CD4-positive, alpha-beta T cell treated with Interleukin-15 for 1 hour (primary cell): ENCODE results near the gene CRTC3.

Experiments used
- DNase-seq: peaks from one replicate; pipeline ENCODE4 v3.0.0-alpha.2; 2020

The CRTC3 gene

GRCh38 chr15:90564051-90564450 is 34.3 kb downstream of the CRTC3 start:
- no peak for DNase-seq

GRCh38 chr15:90564590-90564989 is 34.9 kb downstream of the CRTC3 start:
- DNase-seq = no peak

GRCh38 chr15:90565866-90566265 is 36.1 kb downstream of the CRTC3 start:
- no peak for DNase-seq

GRCh38 chr15:90570643-90571042 is 40.9 kb downstream of the CRTC3 start:
- DNase-seq = no peak

- DNase-seq = peak; percentile 66
These were observed 41.4 kb downstream of the CRTC3 start for GRCh38 chr15:90571063-90571541.

GRCh38 chr15:90572893-90573292 is 43.2 kb downstream of the CRTC3 start:
- no peak for DNase-seq

- DNase-seq = no peak
These were observed 47.1 kb downstream of the CRTC3 start for GRCh38 chr15:90576711-90577389.

GRCh38 chr15:90579213-90579612 is 49.5 kb downstream of the CRTC3 start:
- no peak for DNase-seq

GRCh38 chr15:90580099-90580498 is 50.4 kb downstream of the CRTC3 start:
- DNase-seq = no peak

GRCh38 chr15:90580541-90580940 is 50.8 kb downstream of the CRTC3 start:
- no peak for DNase-seq

GRCh38 chr15:90580946-90581345 is 51.2 kb downstream of the CRTC3 start:
- DNase-seq = no peak

- DNase-seq = no peak
These were observed 52.1 kb downstream of the CRTC3 start for GRCh38 chr15:90581771-90582352.

GRCh38 chr15:90582553-90582952 is 52.8 kb downstream of the CRTC3 start:
- no peak for DNase-seq

GRCh38 chr15:90583471-90584252 is 53.9 kb downstream of the CRTC3 start:
- no peak for DNase-seq

GRCh38 chr15:90584841-90585240 is 55.1 kb downstream of the CRTC3 start:
- DNase-seq = no peak

GRCh38 chr15:90585863-90586262 is 56.1 kb downstream of the CRTC3 start:
- DNase-seq = no peak

GRCh38 chr15:90586948-90587347 is 57.2 kb downstream of the CRTC3 start:
- DNase-seq = no peak

- no peak for DNase-seq
These were observed 58.7 kb downstream of the CRTC3 start for GRCh38 chr15:90588427-90588826.

GRCh38 chr15:90591524-90591923 is 61.8 kb downstream of the CRTC3 start:
- no peak for DNase-seq

GRCh38 chr15:90592131-90592881 is 62.6 kb downstream of the CRTC3 start:
- no peak for DNase-seq

- no peak for DNase-seq
These were observed 63.9 kb downstream of the CRTC3 start for GRCh38 chr15:90593499-90594158.

- peak; percentile 90 for DNase-seq
These were observed 64.6 kb downstream of the CRTC3 start for GRCh38 chr15:90594301-90594738.

- DNase-seq = no peak
These were observed 66.0 kb downstream of the CRTC3 start for GRCh38 chr15:90595763-90596155.
